C4-2B (cell line): ENCODE data around the gene SSBP2.

Experiments used
- H3K27ac ChIP-seq: fragments of 450-650 bp; 2 replicates; pipeline ENCODE4 v1.5.1; 2017
- ZFX ChIP-seq: fragments of 450-650 bp; IDR thresholded peaks from 2 replicates; pipeline ENCODE4 v1.6.1; 2017
- TF ChIP-seq, protein P1 (sequence below): fragments of 450-650 bp; conservative IDR thresholded peaks from 2 replicates; pipeline ENCODE4 v1.5.1; 2017; ENCODE audit warnings: mild to moderate bottlenecking

The SSBP2 gene

DNA sequence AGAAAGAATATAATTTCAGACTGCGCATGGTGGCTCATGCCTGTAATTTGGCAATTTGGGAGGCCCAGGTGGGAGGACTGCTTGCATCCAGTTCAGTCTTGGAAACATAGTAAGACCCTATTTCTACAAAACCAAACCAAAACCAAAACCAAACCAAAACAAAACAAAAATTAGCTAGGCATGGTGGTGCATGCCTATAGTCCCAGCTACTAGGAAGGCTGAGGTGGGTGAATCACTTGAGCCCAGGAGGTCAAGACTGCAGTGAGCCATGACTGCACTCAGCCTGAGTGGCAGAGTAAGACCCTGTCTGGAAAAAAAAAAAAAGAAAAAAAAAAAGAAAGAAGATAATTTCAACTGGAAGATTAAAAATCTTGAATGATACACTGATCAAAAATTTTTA is 220.0 kb downstream of the SSBP2 start:
- no peak overlapping the region for H3K27ac ChIP-seq
- TF ChIP-seq, protein P1, sequence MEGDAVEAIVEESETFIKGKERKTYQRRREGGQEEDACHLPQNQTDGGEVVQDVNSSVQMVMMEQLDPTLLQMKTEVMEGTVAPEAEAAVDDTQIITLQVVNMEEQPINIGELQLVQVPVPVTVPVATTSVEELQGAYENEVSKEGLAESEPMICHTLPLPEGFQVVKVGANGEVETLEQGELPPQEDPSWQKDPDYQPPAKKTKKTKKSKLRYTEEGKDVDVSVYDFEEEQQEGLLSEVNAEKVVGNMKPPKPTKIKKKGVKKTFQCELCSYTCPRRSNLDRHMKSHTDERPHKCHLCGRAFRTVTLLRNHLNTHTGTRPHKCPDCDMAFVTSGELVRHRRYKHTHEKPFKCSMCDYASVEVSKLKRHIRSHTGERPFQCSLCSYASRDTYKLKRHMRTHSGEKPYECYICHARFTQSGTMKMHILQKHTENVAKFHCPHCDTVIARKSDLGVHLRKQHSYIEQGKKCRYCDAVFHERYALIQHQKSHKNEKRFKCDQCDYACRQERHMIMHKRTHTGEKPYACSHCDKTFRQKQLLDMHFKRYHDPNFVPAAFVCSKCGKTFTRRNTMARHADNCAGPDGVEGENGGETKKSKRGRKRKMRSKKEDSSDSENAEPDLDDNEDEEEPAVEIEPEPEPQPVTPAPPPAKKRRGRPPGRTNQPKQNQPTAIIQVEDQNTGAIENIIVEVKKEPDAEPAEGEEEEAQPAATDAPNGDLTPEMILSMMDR = no peak
- no peak for TF ChIP-seq ZFX

DNA sequence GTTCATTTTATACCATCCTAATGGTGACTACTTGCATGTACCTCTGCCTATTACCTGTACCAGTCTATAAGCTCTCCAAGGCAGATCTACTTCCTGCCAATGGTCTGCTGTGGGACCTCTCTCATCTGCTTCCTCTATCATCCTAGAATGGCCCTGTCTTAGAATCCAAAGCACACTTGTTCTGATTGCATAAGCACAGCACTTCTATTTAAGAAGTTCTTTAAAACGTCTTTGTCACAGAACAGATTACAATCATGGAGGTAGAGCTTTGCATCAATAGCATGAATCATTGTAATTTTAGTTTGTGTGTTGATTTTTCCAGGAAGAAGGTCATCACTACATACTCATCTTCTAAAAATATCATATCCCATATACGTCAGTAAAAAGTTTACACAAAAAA is 225.2 kb downstream of the SSBP2 start:
- no peak for TF ChIP-seq ZFX
- TF ChIP-seq, protein P1 = no peak
- H3K27ac ChIP-seq = no peak overlapping the region

DNA sequence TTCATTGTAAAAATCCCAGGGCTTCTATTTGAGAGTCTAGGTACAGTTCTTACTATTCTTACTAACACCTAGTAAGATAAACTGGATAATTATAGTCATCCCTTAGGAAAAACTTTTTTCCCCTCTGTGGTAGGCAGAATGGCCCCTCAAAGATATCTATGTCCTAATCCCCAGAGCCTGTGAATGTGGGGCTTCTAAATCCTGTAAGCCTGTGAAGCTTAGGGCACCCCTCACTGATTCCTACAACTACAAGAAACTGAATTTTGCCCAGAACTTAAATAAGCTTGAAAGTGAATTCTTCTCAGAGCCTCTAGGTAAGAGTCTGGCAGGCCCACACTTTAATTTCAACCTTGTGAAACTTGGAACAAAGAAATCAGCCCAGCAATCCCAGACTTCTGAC is 226.9 kb downstream of the SSBP2 start:
- TF ChIP-seq ZFX = no peak
- TF ChIP-seq, protein P1 = no peak
- no peak overlapping the region for H3K27ac ChIP-seq

DNA sequence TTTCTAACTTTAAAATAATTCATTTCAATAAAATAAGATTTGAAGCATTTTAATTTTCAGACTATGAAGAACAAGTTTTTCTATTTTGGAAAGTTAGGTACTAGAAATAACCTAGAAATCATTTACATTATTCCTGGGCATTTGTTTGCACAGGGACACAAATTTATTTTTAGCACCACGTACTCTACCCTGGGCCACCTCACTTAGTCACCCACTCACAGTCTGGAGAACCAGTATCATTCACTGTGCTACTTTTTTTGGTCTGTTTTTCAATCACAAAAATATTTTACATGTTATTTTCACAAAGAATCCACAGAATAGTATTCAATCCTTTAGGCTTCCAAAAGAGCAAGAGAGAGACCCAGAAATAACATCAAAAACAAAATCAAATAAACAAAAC is 228.3 kb downstream of the SSBP2 start:
- no peak overlapping the region for H3K27ac ChIP-seq

DNA sequence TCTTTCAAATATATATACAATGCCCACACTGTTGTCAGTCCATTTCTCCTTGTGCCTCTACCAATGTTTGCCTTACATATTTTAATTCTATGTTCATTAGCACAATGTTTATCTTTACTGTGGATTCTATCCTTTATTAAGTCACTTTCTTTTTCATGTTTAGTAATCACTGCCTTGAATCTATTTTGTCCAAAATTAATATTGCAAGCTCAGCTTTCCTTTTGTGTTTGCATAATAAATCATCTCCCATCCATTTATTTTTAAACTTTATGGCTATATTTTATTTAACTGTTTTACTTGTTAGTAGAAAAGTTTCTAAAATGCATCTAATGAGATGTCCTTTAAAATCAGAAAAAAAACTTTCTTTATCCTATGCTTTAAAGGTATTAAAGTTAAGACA is 230.1 kb downstream of the SSBP2 start:
- H3K27ac ChIP-seq = no peak overlapping the region
- TF ChIP-seq, protein P1 = no peak
- TF ChIP-seq ZFX = no peak

More for the DNA sequence above, 228.3 kb downstream of the SSBP2 start:
- TF ChIP-seq, protein P1 = no peak

DNA sequence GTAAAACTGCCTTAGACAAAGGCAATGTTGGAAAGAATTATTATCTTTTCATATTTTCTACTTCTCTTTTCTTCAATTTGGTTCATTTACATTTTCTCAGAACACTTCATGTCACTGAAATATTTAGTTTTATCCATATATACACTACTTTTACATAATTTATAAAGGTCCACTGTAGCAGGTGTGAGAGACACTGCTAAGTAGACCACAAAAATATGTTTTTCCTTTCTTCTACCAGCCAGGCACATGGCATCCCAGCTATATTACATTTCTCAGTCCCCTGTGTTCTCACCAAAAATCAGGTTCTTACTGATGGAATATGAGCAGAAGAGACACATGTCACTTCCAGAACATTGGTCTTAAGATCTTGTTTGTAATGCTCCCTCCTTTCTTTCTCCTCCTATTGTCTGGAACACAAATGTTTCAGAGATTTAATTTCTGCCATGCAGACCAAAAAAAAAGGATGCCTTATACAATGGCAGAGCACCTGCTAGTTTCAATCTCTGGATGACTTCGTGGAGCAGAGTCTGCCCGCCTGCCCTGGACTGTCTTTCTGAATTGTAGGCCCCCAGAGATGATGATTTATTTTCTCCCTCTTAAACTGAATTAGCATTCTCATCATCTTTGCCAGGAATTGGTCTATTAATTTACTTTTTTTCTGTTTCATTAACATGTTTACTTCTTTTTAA is 231.5 kb downstream of the SSBP2 start:
- TF ChIP-seq ZFX = no peak
- TF ChIP-seq, protein P1 = no peak
- no peak overlapping the region for H3K27ac ChIP-seq

DNA sequence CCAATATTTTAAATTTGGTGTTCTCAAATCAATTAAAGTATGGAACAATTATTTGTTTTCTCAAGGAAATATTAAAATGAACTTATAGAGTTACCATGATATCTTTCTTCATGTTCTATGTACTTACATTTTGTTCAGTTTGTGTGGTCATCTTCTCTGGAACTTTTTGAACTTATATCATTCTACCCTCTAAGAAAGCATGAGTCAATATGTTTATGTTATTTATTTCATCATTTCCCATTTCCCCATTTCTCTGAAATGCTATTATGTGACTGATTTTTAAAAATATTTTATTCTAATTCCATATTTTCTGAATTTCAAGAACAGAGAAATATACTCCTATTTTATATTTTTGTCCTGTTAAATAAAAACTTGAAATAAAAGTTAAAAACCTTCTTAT is 233.4 kb downstream of the SSBP2 start:
- no peak for TF ChIP-seq ZFX
- TF ChIP-seq, protein P1 = no peak

More for the DNA sequence above, 233.4 kb downstream of the SSBP2 start:
- H3K27ac ChIP-seq = no peak overlapping the region
